ENCODE results near the gene YARS1.

- TF ChIP-seq CTCF (conservative IDR thresholded peaks at IDR 0.05 in 1 of 2, IDR thresholded peaks at IDR 0.05 in 1 of 2; ENCODE audit: low read depth in 1 of 2, low read length in 2 of 2): no peak
- no peak for TF ChIP-seq EZH2 (IDR thresholded peaks at IDR 0.05; ENCODE audit: low read length, missing control alignments)
These were observed 31.4 kb upstream of the YARS1 start for GRCh38 chr1:32848354-32849063.

Measured in fibroblast of lung (primary cell).